HepG2 (cell line): ENCODE data around the gene NCOA7.

Experiments
- FOSL1 ChIP-seq: sonication (generic); formaldehyde crosslinking; IDR thresholded peaks from 2 replicates; pipeline ENCODE4 v1.9.0; 2021; ENCODE audit warnings: missing genetic modification reagents, borderline replicate concordance
- POLR2A ChIP-seq, 2 experiments: IDR thresholded peaks; 2 replicates each; pipeline ENCODE4 v1.6.1; 2011; ENCODE audit warnings: low read depth in 2 of 2, low read length in 2 of 2, mild to moderate bottlenecking in 1 of 2, moderate library complexity in 1 of 2; ENCODE audit not compliant: insufficient read depth in 1 of 2
- RELA ChIP-seq: sonication (generic); formaldehyde crosslinking; IDR thresholded peaks from 2 replicates; pipeline ENCODE4 v1.4.0; 2020; ENCODE audit warnings: missing genetic modification reagents
- ZIK1 ChIP-seq: sonication (generic); formaldehyde crosslinking; IDR thresholded peaks from 2 replicates; pipeline ENCODE4 v1.5.0; 2020; ENCODE audit warnings: mild to moderate bottlenecking, low read depth, missing genetic modification reagents, borderline replicate concordance
- ZNF704 ChIP-seq: sonication (generic); formaldehyde crosslinking; IDR thresholded peaks from 2 replicates; pipeline ENCODE4 v1.8.1; 2023; ENCODE audit warnings: mild to moderate bottlenecking, inconsistent platforms, moderate library complexity, missing genetic modification reagents, borderline replicate concordance
- ZSCAN20 ChIP-seq: sonication (generic); formaldehyde crosslinking; IDR thresholded peaks from 2 replicates; pipeline ENCODE4 v1.4.0; 2020; ENCODE audit warnings: missing genetic modification reagents, mild to moderate bottlenecking, borderline replicate concordance

GRCh38 chr6:125750692-125751333, 39.9 kb upstream of the NCOA7 start:
- TF ChIP-seq RELA (CRISPR knock-in tag) (no peak), FOSL1 (CRISPR knock-in tag) (no peak), ZIK1 (CRISPR knock-in tag) (no peak), ZSCAN20 (CRISPR knock-in tag) (no peak), ZNF704 (CRISPR knock-in tag) (no peak), POLR2A (IDR thresholded peaks at IDR 0.05; ENCODE audit: insufficient read depth in 1 of 2, low read depth in 2 of 2, low read length in 2 of 2) (no peak)
